KMS-11 (cell line): ENCODE results near the gene PRDX1.
"Not testable (repeated sequence)": the region's sequence is repeated elsewhere in the genome, so short reads cannot be mapped to it uniquely, and the experiment has no call there.

Experiments
- H2AFZ ChIP-seq: fragments of 200-600 bp; sonication (generic); 2 replicates; pipeline ENCODE4 v1.6.1; 2016; ENCODE audit warnings: antibody characterized with exemption, mixed run types, low read depth
- H3K27ac ChIP-seq: fragments of 200-600 bp; sonication (generic); 2 replicates; pipeline ENCODE4 v1.6.1; 2016; ENCODE audit warnings: mild to moderate bottlenecking, mixed run types
- H3K27me3 ChIP-seq: fragments of 200-600 bp; sonication (generic); 2 replicates; pipeline ENCODE4 v1.6.1; 2017; ENCODE audit warnings: mild to moderate bottlenecking, low read depth, mixed run types, moderate library complexity; ENCODE audit not compliant: insufficient read depth
- H3K36me3 ChIP-seq: fragments of 200-600 bp; sonication (generic); 2 replicates; pipeline ENCODE4 v1.6.1; 2017; ENCODE audit warnings: mild to moderate bottlenecking, mixed run types; ENCODE audit not compliant: insufficient read depth
- H3K4me1 ChIP-seq: fragments of 200-600 bp; sonication (generic); 2 replicates; pipeline ENCODE4 v1.6.1; 2016; ENCODE audit warnings: mild to moderate bottlenecking, low read depth, mixed run types; ENCODE audit not compliant: poor library complexity, severe bottlenecking
- H3K4me2 ChIP-seq: fragments of 200-600 bp; sonication (generic); 2 replicates; pipeline ENCODE4 v1.7.0; 2016; ENCODE audit warnings: mild to moderate bottlenecking, mixed run types
- H3K4me3 ChIP-seq: fragments of 200-600 bp; sonication (generic); IDR thresholded peaks from 2 replicates; pipeline ENCODE4 v1.6.1; 2017; ENCODE audit warnings: low read depth, low read length, mixed read lengths; ENCODE audit not compliant: insufficient read depth
- H3K79me2 ChIP-seq: fragments of 200-600 bp; sonication (generic); 2 replicates; pipeline ENCODE4 v1.6.1; 2016; ENCODE audit warnings: low read depth, mixed run types; ENCODE audit not compliant: insufficient read depth
- H3K9ac ChIP-seq: fragments of 200-600 bp; sonication (generic); 2 replicates; pipeline ENCODE4 v1.6.1; 2016; ENCODE audit warnings: mild to moderate bottlenecking, mixed run types
- H4K20me1 ChIP-seq: fragments of 200-600 bp; sonication (generic); 2 replicates; pipeline ENCODE4 v1.6.1; 2016; ENCODE audit warnings: mild to moderate bottlenecking, mixed run types; ENCODE audit not compliant: insufficient read depth
- CTCF ChIP-seq: fragments of 200-600 bp; sonication (generic); conservative IDR thresholded peaks from 2 replicates; pipeline ENCODE4 v1.6.1; 2017; ENCODE audit warnings: low read depth, mild to moderate bottlenecking, antibody characterized with exemption, low read length, moderate library complexity, mixed read lengths

The PRDX1 gene

GRCh38 chr1:45516036-45516435 is 5.6 kb downstream of the PRDX1 start:
- Histone ChIP-seq H3K79me2 (peaks cover 59% of the 10 kb centered on the region), H3K9ac (no peak overlapping the region), H4K20me1 (0 out of 2 replicates have a peak, but pooled peaks cover 18% of the 10 kb centered on the region), H3K27ac (no peak overlapping the region; the same call in 1 of the 2 replicates), H3K36me3 (peaks cover 20% of the 10 kb centered on the region), H3K4me1 (peaks cover 28% of the 10 kb centered on the region), H3K4me2 (no peak overlapping the region), H2AFZ (no peak overlapping the region), H3K27me3 (no peaks in the 10 kb centered on the region), H3K4me3 (no peak overlapping the region)
- TF ChIP-seq CTCF, result no peak

GRCh38 chr1:45513532-45514260 is 8.0 kb downstream of the PRDX1 start:
- not testable (repeated sequence) for H3K27ac ChIP-seq, H3K9ac ChIP-seq, H3K4me2 ChIP-seq, H3K4me3 ChIP-seq, H2AFZ ChIP-seq, H3K27me3 ChIP-seq, H4K20me1 ChIP-seq
- peaks cover 14% of the 10 kb centered on the region for H3K4me1 ChIP-seq
- H3K79me2 ChIP-seq, result peaks cover 35% of the 10 kb centered on the region; the same call in 1 of the 2 replicates
- H3K36me3 ChIP-seq, result peaks cover 20% of the 10 kb centered on the region

- Histone ChIP-seq H2AFZ (no peak overlapping the region), H3K4me1 (peaks cover 5% of the 10 kb centered on the region), H3K79me2 (peaks cover 25% of the 10 kb centered on the region; the same call in 1 of the 2 replicates), H3K36me3 (peaks cover 20% of the 10 kb centered on the region), H3K4me2 (no peak overlapping the region), H3K27ac (no peak overlapping the region), H3K27me3 (no peaks in the 10 kb centered on the region), H3K4me3 (no peak overlapping the region), H4K20me1 (0 out of 2 replicates have a peak, but pooled peaks cover 6% of the 10 kb centered on the region), H3K9ac (no peak overlapping the region)
- peak; percentile 76 for TF ChIP-seq CTCF
Measured at GRCh38 chr1:45512641-45513054, 9.0 kb downstream of the PRDX1 start.

- Histone ChIP-seq H3K4me3 (no peak overlapping the region), H3K4me2 (no peak overlapping the region), H3K79me2 (peaks cover 10% of the 10 kb centered on the region; the same call in 1 of the 2 replicates), H3K36me3 (peaks cover 14% of the 10 kb centered on the region), H2AFZ (no peak overlapping the region), H4K20me1 (0 out of 2 replicates have a peak, but pooled peaks cover 3% of the 10 kb centered on the region), H3K9ac (no peak overlapping the region), H3K4me1 (peaks cover 3% of the 10 kb centered on the region), H3K27me3 (no peaks in the 10 kb centered on the region), H3K27ac (no peak overlapping the region)
- no peak for TF ChIP-seq CTCF
Measured at GRCh38 chr1:45510972-45511527, 10.6 kb downstream of the PRDX1 start.
